ENCODE measurements around the gene LRRC43.

DNA sequence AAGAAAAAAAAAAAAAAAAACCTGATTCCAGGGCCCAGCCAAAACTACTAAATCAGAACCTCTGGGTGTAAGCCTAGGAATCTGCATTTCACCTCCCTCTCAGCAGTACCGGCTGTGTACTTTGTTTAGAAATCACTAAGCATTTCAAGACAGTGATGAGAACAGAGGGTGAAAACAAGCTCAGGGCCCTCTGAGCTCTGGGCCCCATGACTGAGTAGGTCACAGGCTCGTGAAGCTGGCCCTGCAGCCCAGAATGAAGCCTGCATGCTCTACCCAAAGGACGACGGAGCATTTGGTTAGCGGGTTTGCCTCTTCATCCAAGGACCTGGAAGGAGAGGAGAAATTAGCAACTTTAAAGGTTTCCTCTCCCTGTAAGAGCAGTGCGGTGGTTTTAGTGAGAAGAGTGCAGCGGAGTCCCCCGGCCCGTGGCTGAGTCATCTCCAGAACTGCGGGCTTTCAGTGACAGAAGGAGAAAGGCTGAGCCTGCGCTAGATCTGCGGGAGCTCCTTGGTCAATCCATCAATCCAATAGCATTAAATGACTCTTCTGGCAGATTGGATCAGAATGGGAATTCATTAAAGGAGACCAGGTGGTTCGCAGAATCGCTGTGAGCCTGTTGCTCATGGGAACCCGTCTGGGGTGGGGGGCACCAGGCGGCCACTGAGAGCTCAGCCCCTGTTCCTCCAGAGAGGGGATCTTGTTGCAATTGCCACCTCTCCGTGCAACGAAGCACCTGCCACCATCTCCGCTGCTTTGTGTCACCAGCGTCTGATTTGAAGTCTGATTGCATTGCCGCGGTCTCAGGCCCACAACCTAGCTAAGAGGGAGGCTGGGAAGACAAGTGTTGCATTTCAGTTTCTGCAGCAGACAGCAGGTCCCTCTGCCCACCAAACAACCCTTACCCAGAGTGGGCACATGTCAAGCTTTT lies 16.2 kb upstream of the LRRC43 start:
- TF ChIP-seq GATA3 (IDR thresholded peaks at IDR 0.05; ENCODE audit: low read depth, low read length) (no peak), GATA2 (IDR thresholded peaks at IDR 0.05; ENCODE audit: low read depth, low read length) (no peak)

Data from SH-SY5Y (cell line).